Suprapubic skin (tissue), 4 donors: ENCODE results near the gene RPS2.

Source experiments
- CTCF ChIP-seq, 2 donors: fragments of 200-600 bp in 1 of 2; fragments of 450-650 bp in 1 of 2; sonication (generic) in 1 of 2; IDR thresholded peaks; one replicate each; pipeline ENCODE4 v1.5.1; 2016 to 2019; ENCODE audit warnings: antibody characterized with exemption in 2 of 2, mild to moderate bottlenecking in 1 of 2, moderate library complexity in 1 of 2
- EP300 ChIP-seq: sonication (generic); formaldehyde crosslinking; IDR thresholded peaks from one replicate; pipeline ENCODE4 v1.6.1; 2017; ENCODE audit warnings: antibody characterized with exemption
- POLR2AphosphoS5 ChIP-seq, 3 donors: sonication (generic); formaldehyde crosslinking; IDR thresholded peaks; one replicate each; pipeline ENCODE4 v1.6.1; 2017; ENCODE audit warnings: antibody characterized with exemption in 3 of 3

- TF ChIP-seq CTCF (IDR thresholded peaks at IDR 0.05): no peak
- TF ChIP-seq EP300: no peak
- no peak for TF ChIP-seq POLR2AphosphoS5 (IDR thresholded peaks at IDR 0.05)
Observed at GRCh38 chr16:1936945-1937479, 27.6 kb downstream of the RPS2 start.
